Measurements from ENCODE around the gene MT1F. TPM values are rescaled to one million over a fixed set of nuclear protein-coding genes. Genes with fewer than 3 reads are reported as not detected.

Gene MT1F
- polyA plus RNA-seq, 1 donor, result 1.6 TPM

- no peak for DNase-seq (ENCODE audit: low read depth)
Observed at GRCh38 chr16:56625943-56626654, 31.7 kb upstream of the MT1F start.

DNA sequence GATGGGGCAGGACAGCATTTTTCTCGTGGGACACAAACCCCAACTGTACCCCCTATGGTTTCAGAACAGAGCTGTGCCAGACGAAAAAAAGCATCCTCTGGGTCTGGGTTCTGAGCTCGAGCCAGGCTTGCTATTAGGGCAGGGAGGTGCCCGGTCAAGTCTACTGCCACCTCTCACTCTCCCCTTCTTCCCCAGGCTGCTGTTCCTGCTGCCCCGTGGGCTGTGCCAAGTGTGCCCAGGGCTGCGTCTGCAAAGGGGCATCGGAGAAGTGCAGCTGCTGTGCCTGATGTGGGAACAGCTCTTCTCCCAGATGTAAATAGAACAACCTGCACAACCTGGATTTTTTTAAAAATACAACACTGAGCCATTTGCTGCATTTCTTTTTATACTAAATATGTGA lies 31.1 kb upstream of the MT1F start:
- no peak for DNase-seq (ENCODE audit: low read depth)

DNA sequence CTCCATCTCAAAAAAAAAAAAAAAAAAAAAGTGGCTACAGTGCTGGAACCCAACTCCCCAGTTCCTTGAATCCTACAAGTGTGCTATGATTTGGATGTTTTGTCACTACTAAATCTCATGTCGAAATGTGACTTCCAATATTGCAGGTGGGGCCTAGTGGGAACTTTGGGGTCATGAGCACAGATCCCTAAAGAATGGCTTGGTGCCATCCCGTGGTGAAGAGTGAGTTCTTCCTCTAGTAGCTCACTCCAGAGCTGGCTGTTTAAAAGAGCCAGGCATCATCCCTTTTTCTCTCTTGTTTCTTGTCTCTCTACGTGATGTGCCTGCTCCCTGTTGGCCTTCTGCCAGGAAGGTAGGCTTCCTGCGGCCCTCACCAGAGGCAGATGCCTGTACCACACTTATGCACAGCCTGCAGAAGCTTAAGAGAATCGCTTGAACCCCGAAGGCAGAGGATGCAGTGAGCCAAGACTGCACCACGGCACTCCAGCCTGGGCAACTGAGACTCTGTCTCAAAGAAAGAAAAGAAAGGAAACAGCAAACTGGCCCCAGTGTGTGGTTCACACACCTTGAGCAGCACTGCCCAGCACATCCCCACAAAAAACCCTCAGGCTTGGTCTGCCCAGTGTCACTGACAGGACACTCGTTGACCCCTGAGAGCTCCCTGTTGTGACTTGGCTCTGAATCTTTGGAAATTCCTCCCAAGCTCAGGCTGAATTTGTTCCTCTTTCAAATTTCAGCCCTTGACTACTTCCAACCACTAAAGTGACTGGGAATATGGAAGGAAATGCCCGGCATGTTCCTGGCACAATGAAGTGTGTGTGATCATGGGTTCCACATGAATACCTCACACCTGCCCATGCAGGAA lies 29.0 kb upstream of the MT1F start:
- DNase-seq (ENCODE audit: low read depth), result no peak

DNA sequence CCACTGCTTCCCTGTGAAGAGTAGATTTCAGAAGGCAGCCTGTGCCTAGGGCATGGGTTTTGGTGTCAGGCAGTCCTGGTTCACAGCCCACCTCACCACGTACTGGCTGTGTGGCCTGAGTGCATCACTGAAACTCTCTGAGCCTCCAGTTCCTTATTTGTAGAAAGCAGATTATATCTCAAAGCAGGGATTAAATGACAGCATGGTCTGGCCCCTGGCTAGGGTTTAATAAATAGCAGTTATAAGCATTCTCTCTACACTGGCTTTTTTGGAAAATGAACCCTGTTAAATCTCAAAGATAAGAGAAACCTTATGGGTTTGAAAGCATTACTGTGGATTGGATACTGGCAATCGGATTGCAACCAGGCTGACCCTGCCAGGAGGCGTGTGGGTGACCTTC lies 28.2 kb upstream of the MT1F start:
- DNase-seq (ENCODE audit: low read depth), result no peak

GRCh38 chr16:56630134-56630533 lies 27.6 kb upstream of the MT1F start:
- no peak for DNase-seq (ENCODE audit: low read depth)

- DNase-seq (ENCODE audit: low read depth), result no peak
Observed at GRCh38 chr16:56631197-56631596, 26.6 kb upstream of the MT1F start.

GRCh38 chr16:56631832-56632155 lies 26.0 kb upstream of the MT1F start:
- no peak for DNase-seq (ENCODE audit: low read depth)

DNA sequence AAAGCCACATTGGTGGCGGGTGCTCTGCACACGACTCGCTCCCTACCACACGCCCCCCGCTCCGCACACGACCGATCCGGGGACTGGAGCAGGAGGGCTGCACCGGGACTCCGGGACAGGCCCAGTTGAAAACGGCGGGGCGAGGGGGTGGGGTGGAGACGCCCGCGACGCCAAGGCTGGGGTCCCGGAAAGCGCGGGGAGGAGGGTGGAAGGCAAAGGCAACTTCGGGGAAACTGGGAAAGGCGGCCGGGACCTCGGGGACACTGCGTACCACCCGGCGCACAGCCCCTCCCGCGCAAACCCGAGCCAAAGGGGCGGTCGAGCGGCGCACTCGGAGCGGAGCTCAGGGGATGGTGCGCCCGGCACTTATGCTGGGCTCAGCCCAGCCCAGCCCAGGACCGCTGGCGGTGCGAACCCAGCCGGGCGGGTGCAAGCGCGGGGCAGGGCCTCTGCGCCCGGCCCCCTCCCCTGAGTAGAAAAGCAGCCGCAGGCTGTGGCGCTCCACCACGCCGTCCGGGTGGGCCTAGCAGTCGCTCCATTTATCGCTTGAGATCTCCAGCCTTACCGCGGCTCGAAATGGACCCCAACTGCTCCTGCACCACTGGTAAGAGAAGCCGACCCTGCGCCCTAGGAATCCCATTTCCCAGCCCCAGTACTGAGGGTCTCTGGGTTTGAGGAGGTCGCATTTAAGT lies 25.5 kb upstream of the MT1F start, which contains the start of gene MT1M:
Gene MT1M, plus strand, starts transcription at position 504 of the 692 bp plus-strand sequence. Its CDS starts 73 bp downstream, at position 577.
- no peak for DNase-seq (ENCODE audit: low read depth)

- no peak for DNase-seq (ENCODE audit: low read depth)
Observed at GRCh38 chr16:56632848-56633365, 24.9 kb upstream of the MT1F start.

DNA sequence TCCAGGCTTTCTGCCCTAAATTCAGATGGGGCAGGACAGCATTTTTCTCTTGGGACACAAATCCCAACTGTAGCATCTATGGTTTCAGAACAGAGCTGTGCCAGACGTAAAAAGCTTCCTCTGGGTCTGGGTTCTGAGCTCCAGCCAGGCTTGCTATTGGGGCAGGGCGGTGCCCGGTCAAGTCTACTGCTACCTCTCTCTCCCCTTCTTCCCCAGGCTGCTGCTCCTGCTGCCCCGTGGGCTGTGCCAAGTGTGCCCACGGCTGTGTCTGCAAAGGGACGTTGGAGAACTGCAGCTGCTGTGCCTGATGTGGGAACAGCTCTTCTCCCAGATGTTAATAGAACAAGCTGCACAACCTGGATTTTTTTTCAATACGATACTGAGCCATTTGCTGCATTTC lies 24.2 kb upstream of the MT1F start:
- no peak for DNase-seq (ENCODE audit: low read depth)

- DNase-seq (ENCODE audit: low read depth), result no peak
Observed at GRCh38 chr16:56634715-56635440, 22.9 kb upstream of the MT1F start.

- no peak for DNase-seq (ENCODE audit: low read depth)
Observed at GRCh38 chr16:56635441-56635967, 22.3 kb upstream of the MT1F start.

GRCh38 chr16:56636616-56637413 lies 20.9 kb upstream of the MT1F start:
- DNase-seq (ENCODE audit: low read depth), result no peak

DNA sequence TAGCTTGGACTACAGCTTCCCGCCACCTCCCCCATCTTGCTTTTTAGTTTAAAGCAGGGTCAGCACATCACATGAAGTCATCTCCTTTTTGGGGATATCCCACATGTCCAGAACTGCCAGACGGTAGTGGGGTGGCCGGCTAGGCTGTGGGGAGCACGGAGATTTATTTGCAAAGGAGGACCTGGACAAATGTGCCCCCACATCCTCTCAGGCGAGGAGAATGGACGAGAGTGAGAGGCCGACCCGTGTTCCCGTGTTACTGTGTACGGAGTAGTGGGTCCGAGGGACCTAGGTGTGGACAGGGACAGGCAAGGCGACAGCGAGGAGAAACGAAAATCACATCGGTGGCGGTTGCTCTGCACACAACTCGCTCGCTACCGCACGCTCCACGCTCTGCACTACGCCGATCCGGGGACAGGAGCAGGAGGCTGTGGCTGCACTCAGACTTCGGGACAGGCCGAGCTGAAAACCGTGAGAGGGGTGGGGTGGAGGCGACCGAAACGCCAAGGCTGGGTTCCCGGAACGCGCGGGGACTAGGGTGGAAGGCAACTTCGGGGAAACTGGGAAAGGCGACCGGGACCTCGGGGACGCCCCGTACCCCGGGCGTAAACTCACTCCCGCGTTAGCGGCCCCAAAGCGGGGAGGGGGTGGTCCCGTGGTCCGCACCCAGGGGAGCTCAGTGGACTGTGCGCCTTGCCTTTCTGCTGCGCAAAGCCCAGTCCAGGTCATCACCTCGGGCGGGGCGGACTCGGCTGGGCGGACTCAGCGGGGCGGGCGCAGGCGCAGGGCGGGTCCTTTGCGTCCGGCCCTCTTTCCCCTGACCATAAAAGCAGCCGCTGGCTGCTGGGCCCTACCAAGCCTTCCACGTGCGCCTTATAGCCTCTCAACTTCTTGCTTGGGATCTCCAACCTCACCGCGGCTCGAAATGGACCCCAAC lies 19.7 kb upstream of the MT1F start, which contains the start of gene MT1A:
Gene MT1A, plus strand, starts transcription at position 853 of the 937 bp plus-strand sequence. Its CDS starts 73 bp downstream, at position 926.
- no peak for DNase-seq (ENCODE audit: low read depth)

DNA sequence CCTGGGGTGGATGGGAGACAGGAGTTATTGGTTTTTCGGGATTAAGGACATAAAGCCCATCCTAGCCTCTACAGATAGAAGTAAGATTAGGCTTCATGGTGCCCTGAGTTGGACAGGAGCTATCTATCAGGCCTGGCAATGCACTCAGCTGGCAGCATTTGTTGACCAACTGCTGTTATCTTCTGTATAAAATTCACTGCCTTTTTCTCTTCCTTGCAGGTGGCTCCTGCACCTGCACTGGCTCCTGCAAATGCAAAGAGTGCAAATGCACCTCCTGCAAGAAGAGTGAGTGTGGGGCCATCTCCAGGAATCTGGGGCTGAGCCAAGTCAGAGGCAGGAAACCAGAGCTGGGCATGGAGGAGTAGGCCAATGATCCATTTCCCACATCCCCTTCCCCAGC lies 18.7 kb upstream of the MT1F start:
- DNase-seq (ENCODE audit: low read depth), result no peak

DNA sequence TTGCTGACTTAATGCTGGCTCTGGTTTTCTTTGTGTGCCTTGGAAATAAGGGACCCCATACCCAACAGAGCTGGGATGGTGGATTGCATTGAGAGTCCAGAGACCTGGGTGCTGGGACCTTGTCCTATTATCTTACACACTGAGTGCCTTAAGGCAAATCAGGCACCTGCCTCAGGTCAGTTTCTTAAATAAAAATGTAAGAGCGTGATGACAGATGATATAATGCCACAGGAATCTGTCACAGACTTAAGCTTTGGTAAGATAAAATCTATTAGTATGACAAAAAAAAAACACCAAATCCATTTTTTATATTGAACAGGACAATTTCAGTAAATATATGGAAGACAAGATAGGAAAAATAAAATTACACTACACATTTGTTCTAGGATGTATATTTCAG lies 17.7 kb upstream of the MT1F start:
- no peak for DNase-seq (ENCODE audit: low read depth)

- DNase-seq (ENCODE audit: low read depth), result no peak
Observed at GRCh38 chr16:56641166-56641565, 16.6 kb upstream of the MT1F start.

- no peak for DNase-seq (ENCODE audit: low read depth)
Observed at GRCh38 chr16:56643080-56643778, 14.5 kb upstream of the MT1F start.

GRCh38 chr16:56643833-56644232 lies 13.9 kb upstream of the MT1F start:
- no peak for DNase-seq (ENCODE audit: low read depth)

All from forelimb muscle (tissue), 1 donor.